PC-9 (cell line): ENCODE data around the gene RAPGEF6. TPM values are rescaled to one million over a fixed set of nuclear protein-coding genes. Genes with fewer than 3 reads are reported as not detected.
A peak's percentile ranks its signal among the peaks of the same experiment; 100 is the strongest.

Experiments used
- BruUV-seq: library from RNA; stranded (reverse); fragments of 400-500 nt; replicated peaks from 2 replicates; lab custom pipeline; 2021; lab: Mats Ljungman, UMichigan
- CTCF ChIA-PET: fragments of 300-600 bp; sonication (Branson Sonifier 250); formaldehyde crosslinking; loops from one replicate; lab custom pipeline; 2022; ENCODE audit warnings: antibody characterized with exemption; lab: Charles Lee
- POLR2A ChIA-PET: fragments of 300-600 bp; sonication (Branson Sonifier 250); formaldehyde crosslinking; loops from one replicate; lab custom pipeline; 2022; ENCODE audit warnings: antibody characterized with exemption; ENCODE audit not compliant: unreplicated experiment; lab: Charles Lee
- DNase-seq, 2 experiments: peaks; one replicate each; pipeline versions ENCODE4 v3.0.0 to v3.0.0-alpha.2; 2015 to 2022; ENCODE audit warnings: mixed read lengths in 1 of 2
- H2AFZ ChIP-seq: fragments of 200-600 bp; sonication (generic); 2 replicates; pipeline ENCODE4 v1.8.1; 2017; ENCODE audit warnings: antibody characterized with exemption
- H3F3A ChIP-seq: fragments of 200-600 bp; sonication (generic); 2 replicates; pipeline ENCODE4 v1.8.1; 2017; ENCODE audit warnings: antibody characterized with exemption, mild to moderate bottlenecking, low read depth; ENCODE audit not compliant: insufficient read depth
- H3K27ac ChIP-seq: fragments of 200-600 bp; sonication (generic); 2 replicates; pipeline ENCODE4 v1.6.1; 2016; ENCODE audit warnings: mixed run types
- H3K27me3 ChIP-seq: fragments of 200-600 bp; sonication (generic); 2 replicates; pipeline ENCODE4 v1.6.1; 2016; ENCODE audit warnings: low read depth, mixed run types; ENCODE audit not compliant: insufficient read depth
- H3K36me3 ChIP-seq: fragments of 200-600 bp; sonication (generic); 2 replicates; pipeline ENCODE4 v1.6.1; 2016; ENCODE audit warnings: low read depth, mixed run types
- H3K4me1 ChIP-seq: fragments of 200-600 bp; sonication (generic); replicated peaks from 2 replicates; pipeline ENCODE4 v1.6.1; 2016; ENCODE audit warnings: mixed run types; ENCODE audit not compliant: insufficient read depth
- H3K4me2 ChIP-seq: fragments of 200-600 bp; sonication (generic); 2 replicates; pipeline ENCODE4 v1.6.1; 2017; ENCODE audit warnings: mixed run types
- H3K4me3 ChIP-seq: fragments of 200-600 bp; sonication (generic); 2 replicates; pipeline ENCODE4 v1.6.1; 2016; ENCODE audit warnings: mixed run types
- H3K79me2 ChIP-seq: fragments of 200-600 bp; sonication (generic); 2 replicates; pipeline ENCODE4 v1.6.1; 2017; ENCODE audit warnings: low read depth, mixed run types
- H3K9me2 ChIP-seq: fragments of 200-600 bp; sonication (generic); 2 replicates; pipeline ENCODE4 v1.8.1; 2017; ENCODE audit warnings: mild to moderate bottlenecking; ENCODE audit not compliant: insufficient read depth
- H3K9me3 ChIP-seq: fragments of 200-600 bp; sonication (generic); 2 replicates; pipeline ENCODE4 v1.8.1; 2016; ENCODE audit warnings: low read depth; ENCODE audit not compliant: insufficient read depth
- H4K20me1 ChIP-seq: fragments of 200-600 bp; sonication (generic); 2 replicates; pipeline ENCODE4 v1.8.1; 2017; ENCODE audit not compliant: insufficient read depth
- EZH2 ChIP-seq: fragments of 200-600 bp; sonication (generic); IDR thresholded peaks from 2 replicates; pipeline ENCODE4 v1.8.0; 2017; ENCODE audit warnings: antibody characterized with exemption, low read depth
- intact Hi-C: fragments of 100-400 bp; cut with micrococcal nuclease; formaldehyde crosslinking; loops from one replicate; pipeline ENCODE4 v1.10.0; 2022; ENCODE audit not compliant: unreplicated experiment
- total RNA-seq: library from RNA; stranded (reverse); gene quantifications from 2 replicates; pipeline ENCODE4 v1.2.3, GENCODE V29; 2021
- TF ChIP-seq, protein P1 (sequence below): fragments of 200-600 bp; sonication (generic); conservative IDR thresholded peaks from 2 replicates; pipeline ENCODE4 v1.6.1; 2017; ENCODE audit warnings: mixed run types, antibody characterized with exemption, mild to moderate bottlenecking, moderate library complexity

RAPGEF6 gene
- total RNA-seq, 1 experiment from 2014 or later: 17.1 TPM

GRCh38 chr5:131384616-131385214 lies 250.3 kb downstream of the RAPGEF6 start:
- H3K9me2 ChIP-seq: no peaks in the 10 kb centered on the region
- H3F3A ChIP-seq: peaks cover 25% of the 10 kb centered on the region; the same call in 1 of the 2 replicates
- CTCF ChIA-PET: interaction anchor here (0.6 kb wide), 1 partner anchor 222 kb away, joined by 6 read pairs; no protein-coding TSS in a partner anchor
- no peaks in the 10 kb centered on the region for H4K20me1 ChIP-seq
- peaks cover 8% of the 10 kb centered on the region; the same call in 1 of the 2 replicates for H3K4me1 ChIP-seq
- no peak for TF ChIP-seq EZH2
- TF ChIP-seq, protein P1, sequence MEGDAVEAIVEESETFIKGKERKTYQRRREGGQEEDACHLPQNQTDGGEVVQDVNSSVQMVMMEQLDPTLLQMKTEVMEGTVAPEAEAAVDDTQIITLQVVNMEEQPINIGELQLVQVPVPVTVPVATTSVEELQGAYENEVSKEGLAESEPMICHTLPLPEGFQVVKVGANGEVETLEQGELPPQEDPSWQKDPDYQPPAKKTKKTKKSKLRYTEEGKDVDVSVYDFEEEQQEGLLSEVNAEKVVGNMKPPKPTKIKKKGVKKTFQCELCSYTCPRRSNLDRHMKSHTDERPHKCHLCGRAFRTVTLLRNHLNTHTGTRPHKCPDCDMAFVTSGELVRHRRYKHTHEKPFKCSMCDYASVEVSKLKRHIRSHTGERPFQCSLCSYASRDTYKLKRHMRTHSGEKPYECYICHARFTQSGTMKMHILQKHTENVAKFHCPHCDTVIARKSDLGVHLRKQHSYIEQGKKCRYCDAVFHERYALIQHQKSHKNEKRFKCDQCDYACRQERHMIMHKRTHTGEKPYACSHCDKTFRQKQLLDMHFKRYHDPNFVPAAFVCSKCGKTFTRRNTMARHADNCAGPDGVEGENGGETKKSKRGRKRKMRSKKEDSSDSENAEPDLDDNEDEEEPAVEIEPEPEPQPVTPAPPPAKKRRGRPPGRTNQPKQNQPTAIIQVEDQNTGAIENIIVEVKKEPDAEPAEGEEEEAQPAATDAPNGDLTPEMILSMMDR: no peak
- no TSS peak for BruUV-seq
- no peak overlapping the region for H2AFZ ChIP-seq
- no peak overlapping the region for H3K4me3 ChIP-seq
- POLR2A ChIA-PET: no interaction called here
- no peak overlapping the region for H3K27ac ChIP-seq
- no peaks in the 10 kb centered on the region for H3K27me3 ChIP-seq
- H3K79me2 ChIP-seq: 0 out of 2 replicates have a peak, but pooled peaks cover 2% of the 10 kb centered on the region
- 0 out of 2 replicates have a peak, but pooled peaks cover 4% of the 10 kb centered on the region for H3K36me3 ChIP-seq
- H3K4me2 ChIP-seq: no peak overlapping the region
- DNase-seq: no peak
- intact Hi-C loops: no loop called here
- H3K9me3 ChIP-seq: no peaks in the 10 kb centered on the region

- CTCF ChIA-PET: no interaction called here
- intact Hi-C loops: no loop called here
- Histone ChIP-seq H3K27ac (no peak overlapping the region), H3K4me2 (no peak overlapping the region), H3K27me3 (no peaks in the 10 kb centered on the region), H3K9me2 (no peaks in the 10 kb centered on the region), H3F3A (peaks cover 25% of the 10 kb centered on the region; the same call in 1 of the 2 replicates), H3K79me2 (0 out of 2 replicates have a peak, but pooled peaks cover 2% of the 10 kb centered on the region), H3K4me1 (peaks cover 8% of the 10 kb centered on the region; the same call in 1 of the 2 replicates), H3K9me3 (no peaks in the 10 kb centered on the region), H2AFZ (no peak overlapping the region), H3K36me3 (no peaks in the 10 kb centered on the region), H4K20me1 (no peaks in the 10 kb centered on the region), H3K4me3 (no peak overlapping the region)
- no peak for DNase-seq
- TF ChIP-seq EZH2: no peak
- TF ChIP-seq, protein P1: no peak
- BruUV-seq: no TSS peak
- POLR2A ChIA-PET: no interaction called here
These were observed 250.9 kb downstream of the RAPGEF6 start for GRCh38 chr5:131384173-131384572.

DNA sequence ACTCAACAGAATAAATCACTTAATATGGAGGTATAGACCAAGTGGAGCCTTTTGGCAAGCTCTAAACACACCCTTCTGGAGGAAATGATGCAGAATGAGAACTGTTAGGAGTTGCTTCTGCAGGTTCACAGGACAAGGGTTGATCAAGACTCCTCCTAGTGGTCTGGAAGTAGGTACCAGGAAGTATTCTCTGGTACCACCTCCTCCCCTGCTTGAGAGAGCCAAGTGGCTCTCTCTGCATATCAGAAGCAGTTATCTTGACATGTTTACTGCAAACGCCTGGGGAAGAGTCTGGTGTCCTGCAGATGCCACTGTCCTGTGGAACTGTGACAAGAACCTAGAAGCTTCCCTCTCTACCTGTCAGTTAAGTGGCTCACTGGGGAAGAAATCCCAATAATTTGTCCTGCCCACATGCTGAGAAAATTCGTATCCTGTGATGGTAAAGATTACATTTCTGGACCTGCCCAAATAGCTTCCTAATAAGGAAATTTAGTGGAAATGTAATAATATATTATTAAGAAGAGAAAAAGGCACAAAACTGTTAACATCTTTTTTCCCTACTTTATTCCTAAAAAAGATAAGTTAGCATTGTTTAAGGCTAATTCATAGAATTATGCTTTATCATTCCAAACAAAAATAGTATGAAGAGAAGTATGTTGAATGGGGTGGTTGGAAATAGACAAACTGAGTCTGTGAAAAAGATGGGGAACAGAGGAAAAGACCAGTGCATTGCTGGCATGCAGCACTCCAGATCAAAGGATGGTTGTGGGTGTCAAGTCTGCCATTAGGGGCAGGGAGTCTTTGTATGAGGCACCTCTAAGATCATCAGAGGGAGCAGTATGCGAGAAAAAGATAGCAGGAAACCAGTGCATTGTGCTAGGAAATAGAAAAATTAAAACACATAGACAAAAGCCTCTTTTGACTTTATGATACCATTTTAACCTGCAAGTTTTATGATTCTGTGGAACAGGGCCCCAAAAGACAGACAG lies 252.3 kb downstream of the RAPGEF6 start:
- Histone ChIP-seq H3K9me3 (no peaks in the 10 kb centered on the region), H3K79me2 (0 out of 2 replicates have a peak, but pooled peaks cover 2% of the 10 kb centered on the region), H3K27me3 (no peaks in the 10 kb centered on the region), H3K27ac (no peak overlapping the region), H4K20me1 (no peaks in the 10 kb centered on the region; the same call in 1 of the 2 replicates), H3F3A (peaks cover 23% of the 10 kb centered on the region; the same call in 1 of the 2 replicates), H3K4me2 (no peak overlapping the region), H2AFZ (no peak overlapping the region), H3K4me3 (no peak overlapping the region), H3K9me2 (no peaks in the 10 kb centered on the region), H3K36me3 (no peaks in the 10 kb centered on the region), H3K4me1 (peaks cover 8% of the 10 kb centered on the region; the same call in 1 of the 2 replicates)
- POLR2A ChIA-PET: interaction anchor here (0.7 kb wide), 1 partner anchor 119 kb away, joined by 3 read pairs; the partner anchor contains the start of gene CDC42SE2
- no TSS peak for BruUV-seq
- intact Hi-C loops: loop anchor here (2.0 kb wide), 1 partner anchor 118 kb away; the partner anchor contains the start of gene CDC42SE2
- CTCF ChIA-PET: interaction anchor here (0.6 kb wide), 1 partner anchor 107 kb away, joined by 4 read pairs; no protein-coding TSS in a partner anchor
- TF ChIP-seq, protein P1: peak; percentile 69
- no peak for TF ChIP-seq EZH2
- DNase-seq: peak; percentile 19 to 60
